HUDEP-2 (cell line): ENCODE results near the gene FGF9.

ENCODE experiments used
- DNase-seq, 76 experiments: peaks; one replicate each; lab custom pipeline; 2025; ENCODE audit not compliant: unreplicated experiment in 76 of 76; lab: John Stamatoyannopoulos, UW

Gene FGF9

DNA sequence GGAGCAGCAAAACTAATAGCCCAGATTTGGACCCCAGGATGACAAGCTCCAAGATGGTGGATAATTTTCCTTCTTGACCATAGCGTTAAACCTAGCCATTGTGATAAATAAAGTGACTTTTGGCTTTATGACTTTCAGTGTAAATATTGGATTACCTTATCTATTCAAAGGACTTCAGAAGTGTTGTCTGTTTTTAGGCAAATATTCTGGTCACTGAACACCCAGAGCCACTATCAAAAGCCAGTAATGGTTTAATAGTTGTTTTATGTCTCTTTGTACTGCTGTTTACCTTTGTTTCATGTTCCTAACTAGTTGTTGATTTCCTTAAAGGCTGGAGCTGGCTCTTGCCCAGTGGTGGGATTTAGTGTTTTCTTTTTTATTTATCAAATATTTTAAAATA lies 81.6 kb downstream of the FGF9 start:
- no peak for DNase-seq

DNA sequence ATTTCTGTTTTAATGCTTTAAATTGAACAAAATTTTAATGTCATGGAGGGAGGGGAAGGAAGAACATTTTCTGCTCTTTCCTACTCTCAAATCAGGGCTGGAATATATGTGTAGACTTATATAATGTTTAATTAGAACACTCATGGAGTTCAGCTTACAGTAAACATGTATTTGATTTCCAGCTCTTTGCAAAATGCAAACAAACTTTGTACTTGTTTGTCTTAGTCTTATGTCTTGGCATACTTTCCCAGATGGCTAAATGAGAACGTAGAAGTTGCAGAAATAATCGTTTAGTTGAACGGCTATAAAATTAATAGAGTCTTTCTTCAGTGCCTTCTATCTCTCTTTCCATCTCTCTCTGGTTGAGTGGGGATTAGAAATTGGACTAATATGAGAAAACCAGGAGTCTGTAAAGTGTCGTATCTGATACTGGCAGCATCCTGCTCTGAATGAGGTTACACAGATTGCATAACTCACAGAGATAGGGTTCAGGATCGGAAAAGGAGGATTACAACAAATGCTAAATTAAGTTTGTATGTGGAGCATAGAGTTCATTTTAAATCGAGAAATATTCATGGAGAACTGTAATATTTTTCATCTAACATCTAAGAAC lies 82.3 kb downstream of the FGF9 start:
- no peak for DNase-seq
